Gastrocnemius medialis (tissue), 4 donors: Measurements from ENCODE around the gene CAMTA1.

Experiments
- POLR2A ChIP-seq, 2 donors: fragments of 450-650 bp; IDR thresholded peaks; one replicate each; pipeline ENCODE4 v1.6.1; 2017; ENCODE audit warnings: antibody characterized with exemption in 2 of 2, mild to moderate bottlenecking in 2 of 2, moderate library complexity in 2 of 2
- TF ChIP-seq, protein P1 (sequence below), 5 experiments: fragments of 450-650 bp in 3 of 5; fragments of 200-600 bp in 2 of 5; sonication (generic) in 2 of 5; IDR thresholded peaks in 4 of 5; conservative IDR thresholded peaks in 1 of 5; 1 replicate in 4 of 5; 2 replicates in 1 of 5; pipeline ENCODE4 v1.5.1; 2016 to 2019; ENCODE audit warnings: antibody characterized with exemption in 5 of 5, mild to moderate bottlenecking in 3 of 5, moderate library complexity in 3 of 5

DNA sequence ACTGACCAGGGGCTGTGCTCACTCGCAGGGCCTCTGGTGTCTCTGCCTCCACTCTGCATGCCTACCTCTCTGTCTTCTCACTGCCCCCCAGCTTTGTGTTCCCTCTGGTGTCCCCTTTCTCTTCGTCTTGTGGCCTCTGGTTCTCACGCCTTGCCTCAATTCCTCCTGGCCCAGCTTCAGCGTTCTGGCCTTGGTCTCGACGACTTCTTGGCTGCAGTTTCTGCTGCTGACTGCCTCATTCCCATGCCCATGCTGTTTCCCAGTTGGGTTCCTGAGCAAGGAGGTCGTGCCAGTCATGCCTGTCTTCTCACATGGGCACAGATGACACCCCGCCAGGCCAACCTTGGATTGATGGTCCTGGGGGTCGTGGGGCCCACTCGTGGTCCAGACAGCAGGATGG, 562.8 kb downstream of the CAMTA1 start:
- TF ChIP-seq, protein P1, sequence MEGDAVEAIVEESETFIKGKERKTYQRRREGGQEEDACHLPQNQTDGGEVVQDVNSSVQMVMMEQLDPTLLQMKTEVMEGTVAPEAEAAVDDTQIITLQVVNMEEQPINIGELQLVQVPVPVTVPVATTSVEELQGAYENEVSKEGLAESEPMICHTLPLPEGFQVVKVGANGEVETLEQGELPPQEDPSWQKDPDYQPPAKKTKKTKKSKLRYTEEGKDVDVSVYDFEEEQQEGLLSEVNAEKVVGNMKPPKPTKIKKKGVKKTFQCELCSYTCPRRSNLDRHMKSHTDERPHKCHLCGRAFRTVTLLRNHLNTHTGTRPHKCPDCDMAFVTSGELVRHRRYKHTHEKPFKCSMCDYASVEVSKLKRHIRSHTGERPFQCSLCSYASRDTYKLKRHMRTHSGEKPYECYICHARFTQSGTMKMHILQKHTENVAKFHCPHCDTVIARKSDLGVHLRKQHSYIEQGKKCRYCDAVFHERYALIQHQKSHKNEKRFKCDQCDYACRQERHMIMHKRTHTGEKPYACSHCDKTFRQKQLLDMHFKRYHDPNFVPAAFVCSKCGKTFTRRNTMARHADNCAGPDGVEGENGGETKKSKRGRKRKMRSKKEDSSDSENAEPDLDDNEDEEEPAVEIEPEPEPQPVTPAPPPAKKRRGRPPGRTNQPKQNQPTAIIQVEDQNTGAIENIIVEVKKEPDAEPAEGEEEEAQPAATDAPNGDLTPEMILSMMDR (IDR thresholded peaks at IDR 0.05 in 4 of 5, conservative IDR thresholded peaks at IDR 0.05 in 1 of 5), result no peak
- no peak for TF ChIP-seq POLR2A (IDR thresholded peaks at IDR 0.05)
